GM21528 (cell line): ENCODE measurements around the gene SDR9C7.
"Not testable (repeated sequence)": the region's sequence is repeated elsewhere in the genome, so short reads cannot be mapped to it uniquely, and the experiment has no call there.

ENCODE experiments used
- ATAC-seq: cut with Tn5 transposase; IDR thresholded peaks from one replicate; pipeline ENCODE4 v1.9.1; 2021; ENCODE audit warnings: mild to moderate bottlenecking, moderate library complexity; ENCODE audit not compliant: unreplicated experiment, low FRiP score

The SDR9C7 gene

GRCh38 chr12:56921346-56921745, 12.9 kb downstream of the SDR9C7 start:
- no peak for ATAC-seq

GRCh38 chr12:56918139-56918538, 16.1 kb downstream of the SDR9C7 start:
- ATAC-seq: not testable (repeated sequence)

GRCh38 chr12:56916996-56917333, 17.2 kb downstream of the SDR9C7 start:
- no peak for ATAC-seq

- no peak for ATAC-seq
Observed at GRCh38 chr12:56916296-56916995, 17.8 kb downstream of the SDR9C7 start.

- no peak for ATAC-seq
Observed at GRCh38 chr12:56914724-56915123, 19.5 kb downstream of the SDR9C7 start.

GRCh38 chr12:56914256-56914655, 20.0 kb downstream of the SDR9C7 start:
- ATAC-seq: no peak

GRCh38 chr12:56909403-56909802, 24.8 kb downstream of the SDR9C7 start:
- not testable (repeated sequence) for ATAC-seq

- ATAC-seq: no peak
Observed at GRCh38 chr12:56908136-56908535, 26.1 kb downstream of the SDR9C7 start.

- ATAC-seq: no peak
Observed at GRCh38 chr12:56905852-56906251, 28.4 kb downstream of the SDR9C7 start.

- ATAC-seq: no peak
Observed at GRCh38 chr12:56903374-56903773, 30.8 kb downstream of the SDR9C7 start.

- ATAC-seq: not testable (repeated sequence)
Observed at GRCh38 chr12:56901313-56901712, 32.9 kb downstream of the SDR9C7 start.

GRCh38 chr12:56900583-56900982, 33.6 kb downstream of the SDR9C7 start:
- ATAC-seq: no peak

- no peak for ATAC-seq
Observed at GRCh38 chr12:56898938-56899337, 35.3 kb downstream of the SDR9C7 start.

- ATAC-seq: no peak
Observed at GRCh38 chr12:56897844-56898361, 36.3 kb downstream of the SDR9C7 start.

- ATAC-seq: no peak
Observed at GRCh38 chr12:56896082-56896481, 38.1 kb downstream of the SDR9C7 start.

GRCh38 chr12:56894698-56895368, 39.4 kb downstream of the SDR9C7 start:
- no peak for ATAC-seq

GRCh38 chr12:56891885-56892284, 42.3 kb downstream of the SDR9C7 start:
- ATAC-seq: not testable (repeated sequence)

- ATAC-seq: no peak
Observed at GRCh38 chr12:56886319-56886718, 47.9 kb downstream of the SDR9C7 start.

- ATAC-seq: no peak
Observed at GRCh38 chr12:56885316-56885715, 48.9 kb downstream of the SDR9C7 start.

- ATAC-seq: no peak
Observed at GRCh38 chr12:56884421-56884820, 49.8 kb downstream of the SDR9C7 start.

- not testable (repeated sequence) for ATAC-seq
Observed at GRCh38 chr12:56882407-56882806, 51.8 kb downstream of the SDR9C7 start.
